ENCODE measurements around the gene E2F3.
A peak's percentile ranks its signal among the peaks of the same experiment; 100 is the strongest.

The E2F3 gene

GRCh38 chr6:20401205-20402091 lies at the start of gene E2F3:
E2F3 (plus strand) TSS chr6:20401879; CDS start chr6:20402233, 354 bp downstream.
- DNase-seq (ENCODE audit: low spot score): peak; percentile 100

- no peak for DNase-seq (ENCODE audit: low spot score)
Measured at GRCh38 chr6:20352346-20352745, 49.3 kb upstream of the E2F3 start.

- DNase-seq (ENCODE audit: low spot score): no peak
Measured at GRCh38 chr6:20353134-20353533, 48.5 kb upstream of the E2F3 start.

DNA sequence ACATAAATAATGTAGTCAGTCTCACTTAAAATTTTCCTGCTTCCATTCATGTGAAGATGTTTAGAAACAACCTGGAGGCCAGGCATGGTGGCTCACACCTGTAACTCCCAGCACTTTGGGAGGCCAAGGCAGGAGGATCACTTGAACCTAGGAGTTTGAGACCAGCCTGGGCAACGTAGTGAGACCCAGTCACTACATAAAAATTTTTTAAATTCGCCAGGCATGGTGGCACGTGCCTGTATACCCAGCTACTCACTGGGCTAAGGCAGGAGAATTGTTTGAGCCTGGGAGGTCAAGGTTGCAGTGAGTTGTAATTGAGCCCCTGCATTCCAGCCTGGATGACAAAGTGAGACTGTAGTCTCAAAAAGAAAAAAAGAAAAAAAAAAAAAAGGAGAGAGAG lies 47.3 kb upstream of the E2F3 start:
- DNase-seq (ENCODE audit: low spot score): no peak

- DNase-seq (ENCODE audit: low spot score): no peak
Measured at GRCh38 chr6:20360471-20361119, 41.1 kb upstream of the E2F3 start.

GRCh38 chr6:20362623-20363022 lies 39.1 kb upstream of the E2F3 start:
- DNase-seq (ENCODE audit: low spot score): no peak

DNA sequence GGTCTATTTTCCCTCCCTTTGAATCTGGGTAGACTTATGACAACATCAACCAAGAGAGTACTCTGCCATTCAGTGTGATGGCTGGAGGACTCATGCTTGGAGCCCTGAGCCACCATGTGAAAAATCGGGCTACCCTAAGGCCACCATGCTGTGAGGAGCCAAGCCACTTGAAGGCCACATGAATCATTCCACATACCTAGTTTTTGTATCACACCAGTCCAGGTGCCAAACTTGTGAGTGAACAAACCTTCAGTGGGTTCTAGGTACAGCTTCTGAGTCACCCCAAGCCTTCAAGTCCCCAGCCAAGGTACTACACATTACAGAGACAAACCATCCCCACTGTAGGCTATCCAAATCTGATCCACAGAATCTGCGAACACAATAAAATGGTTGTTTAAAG lies 37.4 kb upstream of the E2F3 start:
- no peak for DNase-seq (ENCODE audit: low spot score)

DNA sequence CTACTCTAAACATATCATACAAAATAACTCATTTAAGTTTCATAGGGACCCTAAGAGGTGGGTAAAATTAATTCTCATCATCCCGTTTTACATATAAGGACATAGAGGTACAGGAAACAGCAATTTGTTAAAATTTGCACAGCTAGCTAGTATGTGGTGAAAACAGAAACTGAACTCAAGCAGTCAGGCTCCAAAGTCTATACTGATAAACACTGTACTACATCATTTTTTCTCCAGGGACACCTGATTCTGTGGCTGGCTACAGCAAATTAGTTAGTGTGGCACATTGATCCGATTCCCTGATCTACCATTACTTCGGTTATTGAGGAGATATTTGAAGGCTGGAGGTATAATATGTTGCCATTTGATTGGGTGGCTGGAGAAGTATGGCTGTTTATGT lies 36.2 kb upstream of the E2F3 start:
- DNase-seq (ENCODE audit: low spot score): no peak

DNA sequence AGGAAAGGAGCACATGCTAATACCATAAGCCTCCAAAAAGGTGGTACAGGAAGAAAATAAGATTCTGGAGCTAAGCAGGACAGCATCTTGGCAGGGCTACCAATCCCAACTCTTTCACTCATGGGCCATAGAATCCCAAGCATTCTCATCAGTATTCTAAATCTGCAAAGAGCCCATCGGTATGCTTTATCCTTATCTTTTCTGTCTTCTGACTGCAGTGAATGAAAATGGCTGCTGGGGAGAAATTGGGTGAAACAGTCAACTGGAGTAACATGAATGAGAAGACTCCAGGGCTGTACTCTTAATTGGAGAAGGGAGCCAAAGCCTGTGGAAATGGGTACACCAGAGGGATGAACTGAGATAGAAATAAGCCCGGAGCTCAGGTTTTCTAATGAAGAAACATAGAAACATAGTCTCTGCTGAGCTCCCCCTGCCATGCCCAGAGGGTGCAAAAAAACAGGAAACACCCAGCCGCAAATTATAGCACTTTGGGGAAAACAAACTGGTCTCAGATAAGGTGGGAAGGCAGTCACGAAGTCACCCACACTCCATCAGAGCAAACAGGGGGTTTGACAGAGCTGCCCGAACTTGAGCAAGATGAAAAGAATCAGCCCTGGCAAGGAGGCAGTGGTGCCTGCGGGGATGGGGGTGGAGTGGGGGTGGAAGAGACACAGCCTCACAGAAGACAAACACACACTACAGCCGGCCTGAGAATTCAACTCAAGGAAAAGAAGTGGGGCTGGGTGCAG lies 35.4 kb upstream of the E2F3 start:
- DNase-seq (ENCODE audit: low spot score): no peak

DNA sequence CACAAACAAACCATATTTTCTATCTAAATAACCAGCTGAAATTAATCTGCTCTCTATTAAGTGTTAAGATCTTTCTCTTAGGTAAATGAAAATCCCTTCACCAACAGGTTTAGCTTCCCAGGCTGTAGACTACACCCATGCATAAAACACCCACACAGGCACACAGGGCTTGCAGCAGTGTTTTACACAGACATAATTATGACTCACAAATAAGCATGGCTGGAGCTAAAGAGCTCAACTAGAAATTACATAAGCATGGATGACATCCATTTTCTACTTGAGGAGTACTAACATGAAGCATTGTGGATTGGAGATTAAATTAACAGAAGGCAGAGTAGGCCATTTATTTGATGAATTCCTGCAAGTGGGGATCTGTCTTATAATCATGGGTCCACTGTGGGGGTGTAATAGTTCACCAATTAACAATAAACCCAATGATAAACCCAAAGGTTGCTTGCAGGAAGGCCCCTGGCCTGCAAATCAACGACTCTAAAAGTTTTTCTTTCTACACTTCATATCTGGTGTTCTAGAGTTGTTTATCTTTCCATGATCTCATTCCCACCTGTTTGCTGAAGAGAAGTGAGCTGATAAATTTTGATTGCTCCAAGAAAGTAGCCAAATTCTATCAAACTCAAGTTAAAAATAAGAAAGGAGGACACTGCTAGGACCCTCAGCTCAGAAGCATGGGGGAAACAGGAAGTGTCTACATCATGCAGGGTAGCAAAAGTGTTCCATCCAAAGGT lies 33.8 kb upstream of the E2F3 start:
- no peak for DNase-seq (ENCODE audit: low spot score)

GRCh38 chr6:20370393-20370792 lies 31.3 kb upstream of the E2F3 start:
- no peak for DNase-seq (ENCODE audit: low spot score)

GRCh38 chr6:20370801-20371200 lies 30.9 kb upstream of the E2F3 start:
- no peak for DNase-seq (ENCODE audit: low spot score)

- no peak for DNase-seq (ENCODE audit: low spot score)
Measured at GRCh38 chr6:20375436-20375835, 26.2 kb upstream of the E2F3 start.

DNA sequence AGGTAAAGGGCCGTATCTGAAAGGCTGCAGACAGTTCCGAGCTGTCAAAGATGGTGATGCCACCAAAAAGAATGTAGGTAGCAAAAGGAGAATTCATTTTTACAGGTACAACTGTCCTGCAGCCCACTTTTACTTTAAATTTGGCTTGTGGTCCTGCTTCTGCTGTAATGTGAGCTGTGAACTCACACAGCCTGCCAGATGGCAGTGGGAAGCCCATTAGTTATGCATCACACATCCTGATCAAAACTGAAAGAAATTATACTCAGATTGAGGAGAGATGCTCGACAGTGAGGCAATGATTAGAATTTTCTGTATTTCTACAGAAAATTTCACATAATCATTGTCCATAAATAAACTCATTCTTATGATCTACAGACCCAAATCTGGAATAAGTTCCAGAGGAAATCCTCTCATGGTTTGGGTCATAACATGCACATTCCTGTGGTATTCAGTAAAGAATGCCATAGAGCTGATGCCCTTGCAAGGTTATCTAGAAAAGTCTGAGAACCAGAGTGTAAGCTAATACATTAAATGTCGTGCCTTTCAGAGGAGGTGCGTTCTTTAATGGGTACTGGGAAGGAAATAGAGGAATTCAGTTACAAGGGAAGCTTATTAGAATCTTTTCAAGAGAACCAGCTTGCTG lies 23.9 kb upstream of the E2F3 start:
- DNase-seq (ENCODE audit: low spot score): peak; percentile 47

DNA sequence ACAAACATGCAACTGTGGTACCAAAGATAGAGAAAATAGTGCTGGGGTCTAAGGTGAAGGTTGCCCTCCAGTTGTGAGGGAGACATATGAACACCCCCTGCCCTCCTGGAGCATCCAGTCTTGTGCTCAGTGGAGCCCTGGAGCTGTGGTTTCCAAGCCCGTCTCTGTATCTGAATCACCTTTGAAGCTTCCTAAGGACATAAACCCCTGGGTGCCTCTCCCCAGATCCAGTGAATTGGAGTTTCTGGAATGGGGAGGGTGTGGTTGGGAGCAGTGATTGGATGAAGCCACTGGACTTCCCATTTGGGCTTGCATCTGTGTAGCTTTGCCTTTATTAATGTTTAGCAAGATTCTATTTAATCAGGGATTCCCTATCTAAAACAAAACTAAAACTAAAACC lies 22.4 kb upstream of the E2F3 start:
- no peak for DNase-seq (ENCODE audit: low spot score)

- DNase-seq (ENCODE audit: low spot score): no peak
Measured at GRCh38 chr6:20386218-20386617, 15.5 kb upstream of the E2F3 start.

DNA sequence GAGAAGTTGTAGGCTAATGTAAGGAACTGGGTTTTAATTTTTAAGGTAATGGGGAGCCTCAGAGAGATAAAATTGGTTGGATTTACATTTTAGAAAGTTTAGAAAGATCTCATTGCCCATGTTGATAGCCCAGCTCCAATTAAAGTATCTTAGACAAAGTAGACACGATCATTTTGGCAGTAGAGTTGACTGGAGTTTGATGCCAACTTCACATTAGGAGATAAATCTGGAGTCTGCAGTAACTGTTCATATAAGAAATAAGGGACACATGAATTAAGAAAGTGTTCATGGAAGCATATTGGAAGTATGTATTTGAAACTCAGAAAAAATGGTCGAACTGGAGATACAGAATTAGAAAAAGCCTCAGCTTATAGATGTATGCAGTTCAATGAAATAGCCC lies 12.6 kb upstream of the E2F3 start:
- no peak for DNase-seq (ENCODE audit: low spot score)

DNA sequence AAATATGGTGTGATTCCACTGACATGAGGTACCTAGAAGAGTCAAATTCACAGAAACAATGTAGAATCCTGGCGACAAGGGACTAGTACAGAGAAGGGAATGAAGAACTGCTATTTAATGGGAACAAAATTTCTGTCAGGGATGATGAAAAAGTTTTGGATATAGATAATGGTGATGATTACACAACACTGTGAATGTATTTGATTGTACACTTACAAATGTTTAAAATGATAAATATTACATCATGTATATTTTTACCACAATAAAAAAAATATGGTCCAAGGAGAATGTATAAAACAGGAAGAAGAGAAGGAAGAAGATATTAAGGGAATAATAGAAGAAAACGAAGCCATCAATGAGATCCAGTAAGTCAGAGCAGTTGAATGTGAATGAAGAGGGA lies 8.4 kb upstream of the E2F3 start:
- no peak for DNase-seq (ENCODE audit: low spot score)

DNA sequence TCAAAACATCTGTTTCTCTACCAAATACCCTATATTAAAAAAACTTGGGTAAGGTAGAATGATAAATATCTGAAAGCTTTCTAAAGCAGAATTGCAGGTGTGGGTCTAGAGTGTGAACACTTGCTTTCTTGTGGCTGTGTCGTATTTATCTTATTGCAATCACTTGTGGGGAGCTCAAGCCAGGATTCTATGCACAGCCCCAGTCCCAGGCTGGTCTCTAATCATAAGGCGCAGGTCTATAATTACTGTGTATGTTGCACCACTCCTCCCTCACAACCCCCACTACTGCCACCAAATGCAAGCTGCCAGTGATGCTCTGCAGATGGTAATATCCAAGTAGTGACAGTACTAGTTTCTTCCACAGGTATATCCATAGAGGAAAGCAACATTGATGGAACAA lies 2.2 kb upstream of the E2F3 start:
- DNase-seq (ENCODE audit: low spot score): no peak

DNA sequence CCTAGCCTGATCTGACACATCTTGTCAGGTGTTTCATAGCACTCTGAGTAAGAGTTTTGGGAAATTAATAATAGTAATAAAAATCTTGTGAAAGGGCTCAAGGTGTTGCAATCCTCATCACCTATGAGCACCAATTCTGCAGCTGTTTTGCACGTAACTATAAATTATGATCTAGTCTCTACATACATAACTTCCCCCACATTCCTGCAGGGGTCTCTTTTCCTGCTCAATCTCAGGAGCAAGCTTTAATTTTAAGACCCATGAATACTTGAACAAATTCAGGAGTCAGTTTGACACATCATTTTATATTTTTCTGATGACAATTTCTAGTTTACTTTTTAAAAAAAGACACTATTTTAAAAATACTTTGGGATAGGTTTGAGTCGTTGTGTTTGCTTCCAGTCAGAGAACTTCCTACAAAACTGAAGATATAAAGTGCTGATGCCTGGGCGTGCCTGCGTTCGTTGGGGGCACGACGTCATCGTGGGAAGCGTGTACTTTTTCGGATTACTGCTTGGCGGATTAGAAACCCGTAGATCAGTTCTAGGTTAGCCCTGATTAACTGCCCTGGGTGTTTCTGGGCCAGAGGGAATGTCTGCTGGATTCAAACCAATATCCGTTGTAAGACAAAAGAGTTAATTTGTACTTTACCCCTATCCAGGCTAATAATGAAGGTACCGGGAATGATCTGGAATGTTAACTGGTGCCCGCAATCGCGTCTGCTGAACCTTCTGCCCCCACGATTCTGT lies 1.0 kb upstream of the E2F3 start:
- DNase-seq (ENCODE audit: low spot score): peak; percentile 71

DNA sequence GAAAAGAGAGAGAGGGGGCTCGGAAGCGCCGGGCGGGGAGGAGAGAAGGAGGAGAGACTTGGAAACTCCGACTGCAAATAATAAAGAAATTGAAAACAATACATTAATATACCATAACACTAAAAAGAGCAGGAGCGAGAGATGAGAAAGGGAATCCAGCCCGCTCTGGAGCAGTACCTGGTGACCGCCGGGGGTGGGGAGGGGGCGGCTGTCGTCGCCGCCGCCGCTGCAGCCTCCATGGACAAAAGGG lies 338 bp downstream of the E2F3 start:
- DNase-seq (ENCODE audit: low spot score): no peak
